DND-41 (cell line): ENCODE data around the gene ZFYVE16.
"Not testable (repeated sequence)": the region's sequence is repeated elsewhere in the genome, so short reads cannot be mapped to it uniquely, and the experiment has no call there.

ENCODE experiments used
- ATAC-seq: fragments of 200-7000 bp; cut with Tn5 transposase; 3 replicates; pipeline ENCODE4 v1.9.1; 2021; ENCODE audit warnings: low read depth; ENCODE audit not compliant: insufficient read depth
- DNase-seq: peaks from one replicate; pipeline ENCODE4 v3.0.0-alpha.2; 2020
- H2AFZ ChIP-seq: 2 replicates; pipeline ENCODE4 v1.6.0; 2012; ENCODE audit warnings: low read depth, low read length
- H3K27ac ChIP-seq: 2 replicates; pipeline ENCODE4 v1.5.1; 2012; ENCODE audit warnings: low read length, inconsistent platforms
- H3K27me3 ChIP-seq: fragments of 200-600 bp; sonication (generic); 2 replicates; pipeline ENCODE4 v1.6.0; 2012; ENCODE audit warnings: low read length, mild to moderate bottlenecking, inconsistent platforms; ENCODE audit not compliant: insufficient read depth, poor library complexity
- H3K36me3 ChIP-seq: 2 replicates; pipeline ENCODE4 v1.5.1; 2012; ENCODE audit warnings: low read length, inconsistent platforms; ENCODE audit not compliant: insufficient read depth
- H3K4me1 ChIP-seq: 2 replicates; pipeline ENCODE4 v1.5.1; 2012; ENCODE audit warnings: mild to moderate bottlenecking, low read length; ENCODE audit not compliant: insufficient read depth
- H3K4me2 ChIP-seq: 2 replicates; pipeline ENCODE4 v1.6.0; 2012; ENCODE audit warnings: mild to moderate bottlenecking, moderate library complexity, low read length, inconsistent platforms; ENCODE audit not compliant: insufficient read depth
- H3K4me3 ChIP-seq, 2 experiments: fragments of 200-600 bp in 1 of 2; shearing (Covaris generic) in 1 of 2; 2 replicates each; pipeline ENCODE4 v1.5.1; 2012 to 2016; ENCODE audit warnings: inconsistent platforms in 2 of 2, low read length in 2 of 2, mild to moderate bottlenecking in 2 of 2, low read depth in 1 of 2, moderate library complexity in 1 of 2
- H3K79me2 ChIP-seq: 2 replicates; pipeline ENCODE4 v1.6.0; 2012; ENCODE audit warnings: low read length, inconsistent platforms; ENCODE audit not compliant: insufficient read depth
- H3K9ac ChIP-seq: 2 replicates; pipeline ENCODE4 v1.6.0; 2012; ENCODE audit warnings: low read depth, mild to moderate bottlenecking, inconsistent platforms, low read length, moderate library complexity
- H3K9me3 ChIP-seq: 2 replicates; pipeline ENCODE4 v1.5.1; 2012; ENCODE audit warnings: low read length, moderate library complexity, mild to moderate bottlenecking, inconsistent platforms; ENCODE audit not compliant: insufficient read depth, severe bottlenecking
- H4K20me1 ChIP-seq: 2 replicates; pipeline ENCODE4 v1.6.0; 2012; ENCODE audit warnings: low read length; ENCODE audit not compliant: insufficient read depth
- EZH2 ChIP-seq: IDR thresholded peaks from 3 replicates; pipeline ENCODE4 v1.6.1; 2012; ENCODE audit warnings: borderline replicate concordance, low read depth, mild to moderate bottlenecking, moderate library complexity, low read length, inconsistent platforms; ENCODE audit not compliant: severe bottlenecking
- TF ChIP-seq, protein P1 (sequence below): IDR thresholded peaks from 2 replicates; pipeline ENCODE4 v1.5.1; 2012; ENCODE audit warnings: borderline replicate concordance, low read length, moderate library complexity, mild to moderate bottlenecking; ENCODE audit not compliant: poor library complexity, severe bottlenecking; ENCODE audit errors: extremely low read depth

The ZFYVE16 gene

DNA sequence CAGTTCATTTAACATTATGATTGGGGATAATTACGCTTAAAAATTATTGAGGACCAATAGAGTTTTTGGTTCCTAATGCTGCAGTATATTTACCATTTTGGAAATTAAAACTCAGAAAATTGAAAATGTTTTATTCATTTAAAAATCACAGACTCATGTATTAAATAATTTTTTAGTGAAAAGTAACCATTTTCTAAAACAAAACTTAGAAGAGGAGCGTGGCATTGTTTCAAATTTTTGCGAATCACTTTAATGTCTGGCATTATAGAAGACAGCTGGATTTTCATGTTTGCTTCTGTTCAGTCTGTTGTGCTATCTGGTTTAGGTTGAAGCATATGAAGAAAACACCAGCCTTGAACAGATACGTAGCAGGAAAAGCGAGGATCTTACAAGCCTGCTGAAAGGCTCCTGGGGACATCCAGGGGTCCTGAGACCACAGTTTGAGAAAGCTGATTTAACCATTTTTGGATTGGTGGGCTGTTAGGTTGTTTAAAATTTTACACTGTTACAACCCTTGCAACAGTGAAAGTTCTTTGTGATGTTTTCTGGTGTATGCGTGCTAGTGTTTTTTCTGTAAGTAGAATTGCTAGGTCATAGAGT lies 1.6 kb downstream of the ZFYVE16 start:
- H3K4me3 ChIP-seq, result peak overlapping the region in 1 of 2 experiments; percentile 90; a peak in 2 of 4 replicates
- peak overlapping the region; percentile 30 for H3K27ac ChIP-seq

DNA sequence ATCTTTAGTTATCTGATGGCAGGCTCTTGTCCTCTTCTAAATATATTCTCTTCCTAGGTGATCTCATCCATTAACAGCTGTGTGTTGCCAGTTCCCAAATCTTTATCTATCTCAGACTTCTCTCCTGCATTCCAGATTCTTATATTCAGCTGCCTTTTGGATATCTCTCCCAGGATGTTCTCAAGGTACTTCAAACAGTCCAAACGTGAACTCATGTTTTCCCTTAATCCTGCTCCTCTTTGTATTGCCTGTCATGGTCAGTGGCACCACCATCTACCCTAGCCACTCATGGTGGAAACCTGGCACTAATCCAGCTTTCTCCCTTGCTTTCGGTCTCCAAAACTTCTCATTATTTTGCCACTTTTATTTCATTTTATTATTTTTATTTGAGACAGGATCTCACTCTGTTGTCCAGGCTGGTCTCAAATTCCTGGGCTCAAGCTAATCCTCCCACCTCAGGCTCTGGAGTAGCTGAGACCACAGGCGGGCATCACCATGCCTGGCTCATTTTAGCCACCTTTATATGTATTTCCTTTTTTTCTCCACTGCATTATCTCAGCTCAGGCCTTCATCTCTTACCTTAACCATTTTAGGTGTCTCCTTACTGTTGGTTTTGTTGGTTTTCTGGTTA lies 3.8 kb downstream of the ZFYVE16 start:
- no peak overlapping the region for H3K27ac ChIP-seq
- H3K36me3 ChIP-seq, result peaks cover 9% of the 10 kb centered on the region; the same call in 1 of the 2 replicates
- no peak overlapping the region for H3K4me3 ChIP-seq
- H3K9me3 ChIP-seq, result no peaks in the 10 kb centered on the region
- TF ChIP-seq, protein P1, sequence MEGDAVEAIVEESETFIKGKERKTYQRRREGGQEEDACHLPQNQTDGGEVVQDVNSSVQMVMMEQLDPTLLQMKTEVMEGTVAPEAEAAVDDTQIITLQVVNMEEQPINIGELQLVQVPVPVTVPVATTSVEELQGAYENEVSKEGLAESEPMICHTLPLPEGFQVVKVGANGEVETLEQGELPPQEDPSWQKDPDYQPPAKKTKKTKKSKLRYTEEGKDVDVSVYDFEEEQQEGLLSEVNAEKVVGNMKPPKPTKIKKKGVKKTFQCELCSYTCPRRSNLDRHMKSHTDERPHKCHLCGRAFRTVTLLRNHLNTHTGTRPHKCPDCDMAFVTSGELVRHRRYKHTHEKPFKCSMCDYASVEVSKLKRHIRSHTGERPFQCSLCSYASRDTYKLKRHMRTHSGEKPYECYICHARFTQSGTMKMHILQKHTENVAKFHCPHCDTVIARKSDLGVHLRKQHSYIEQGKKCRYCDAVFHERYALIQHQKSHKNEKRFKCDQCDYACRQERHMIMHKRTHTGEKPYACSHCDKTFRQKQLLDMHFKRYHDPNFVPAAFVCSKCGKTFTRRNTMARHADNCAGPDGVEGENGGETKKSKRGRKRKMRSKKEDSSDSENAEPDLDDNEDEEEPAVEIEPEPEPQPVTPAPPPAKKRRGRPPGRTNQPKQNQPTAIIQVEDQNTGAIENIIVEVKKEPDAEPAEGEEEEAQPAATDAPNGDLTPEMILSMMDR, result no peak
- TF ChIP-seq EZH2, result no peak
- H2AFZ ChIP-seq, result no peak overlapping the region
- no peak overlapping the region for H3K4me2 ChIP-seq
- ATAC-seq (no peak), DNase-seq (no peak)
- no peak overlapping the region for H3K9ac ChIP-seq
- peaks cover 55% of the 10 kb centered on the region for H3K79me2 ChIP-seq
- H4K20me1 ChIP-seq, result no peaks in the 10 kb centered on the region
- peaks cover 32% of the 10 kb centered on the region for H3K4me1 ChIP-seq
- no peaks in the 10 kb centered on the region for H3K27me3 ChIP-seq

More for the DNA sequence above, 1.6 kb downstream of the ZFYVE16 start:
- Histone ChIP-seq H2AFZ (no peak overlapping the region), H4K20me1 (no peaks in the 10 kb centered on the region), H3K79me2 (peaks cover 52% of the 10 kb centered on the region), H3K4me1 (peaks cover 34% of the 10 kb centered on the region), H3K27me3 (no peaks in the 10 kb centered on the region), H3K9me3 (no peaks in the 10 kb centered on the region), H3K9ac (peak overlapping the region; percentile 81), H3K4me2 (peak overlapping the region; percentile 65), H3K36me3 (peaks cover 9% of the 10 kb centered on the region; the same call in 1 of the 2 replicates)
- ATAC-seq, result no peak
- DNase-seq, result no peak
- TF ChIP-seq, protein P1, result no peak
- no peak for TF ChIP-seq EZH2

DNA sequence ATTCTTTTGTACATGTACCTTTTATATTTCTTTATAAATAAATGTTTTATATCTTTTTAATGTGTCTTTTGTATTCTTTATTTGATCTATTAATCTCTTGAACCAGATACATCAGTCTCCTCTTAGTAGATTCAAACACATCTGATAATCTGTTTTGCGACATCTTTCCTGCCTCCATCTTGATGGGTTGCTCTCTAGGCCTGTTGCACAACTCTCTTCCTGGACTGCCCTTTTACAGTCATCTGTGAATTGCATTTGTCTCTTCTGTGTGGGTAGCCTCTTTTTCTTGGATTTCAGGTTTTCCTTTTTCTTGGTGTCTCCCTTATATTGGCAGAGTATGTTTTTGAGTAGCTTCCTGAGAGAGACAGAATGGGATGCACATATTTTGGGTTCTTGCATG lies 6.2 kb downstream of the ZFYVE16 start:
- Histone ChIP-seq H3K79me2 (peaks cover 54% of the 10 kb centered on the region), H4K20me1 (no peaks in the 10 kb centered on the region)
- TF ChIP-seq, protein P1, result no peak
- TF ChIP-seq EZH2, result no peak

DNA sequence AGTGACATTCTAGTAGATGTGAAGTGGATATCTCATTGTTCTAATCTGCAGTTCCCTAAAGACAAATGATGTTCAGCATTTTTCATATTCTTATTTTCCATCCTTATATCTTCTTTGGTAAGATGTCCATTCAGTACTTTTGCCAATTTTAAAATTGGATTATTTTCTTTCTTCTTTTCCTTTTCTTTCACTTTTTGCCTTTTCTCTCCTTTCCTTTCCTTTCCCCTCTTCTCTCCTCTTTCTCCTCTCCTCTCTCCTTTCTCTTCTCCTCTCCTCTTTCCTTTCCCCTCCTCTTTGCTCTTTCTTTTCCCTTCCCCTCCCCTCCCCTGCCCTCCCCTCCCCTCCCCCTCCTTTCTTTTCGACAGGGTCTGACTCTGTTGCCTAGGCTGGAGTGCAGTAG lies 10.1 kb downstream of the ZFYVE16 start:
- no peak for ATAC-seq
- no peak for TF ChIP-seq EZH2
- TF ChIP-seq, protein P1, result no peak

More for the DNA sequence above, 6.2 kb downstream of the ZFYVE16 start:
- peaks cover 9% of the 10 kb centered on the region; the same call in 1 of the 2 replicates for H3K36me3 ChIP-seq
- H3K4me1 ChIP-seq, result peaks cover 20% of the 10 kb centered on the region
- no peak overlapping the region for H3K4me3 ChIP-seq
- no peak overlapping the region for H3K9ac ChIP-seq
- no peaks in the 10 kb centered on the region for H3K9me3 ChIP-seq
- DNase-seq, result no peak
- H3K4me2 ChIP-seq, result no peak overlapping the region
- ATAC-seq, result no peak
- H3K27me3 ChIP-seq, result no peaks in the 10 kb centered on the region
- no peak overlapping the region for H2AFZ ChIP-seq
- H3K27ac ChIP-seq, result no peak overlapping the region

DNA sequence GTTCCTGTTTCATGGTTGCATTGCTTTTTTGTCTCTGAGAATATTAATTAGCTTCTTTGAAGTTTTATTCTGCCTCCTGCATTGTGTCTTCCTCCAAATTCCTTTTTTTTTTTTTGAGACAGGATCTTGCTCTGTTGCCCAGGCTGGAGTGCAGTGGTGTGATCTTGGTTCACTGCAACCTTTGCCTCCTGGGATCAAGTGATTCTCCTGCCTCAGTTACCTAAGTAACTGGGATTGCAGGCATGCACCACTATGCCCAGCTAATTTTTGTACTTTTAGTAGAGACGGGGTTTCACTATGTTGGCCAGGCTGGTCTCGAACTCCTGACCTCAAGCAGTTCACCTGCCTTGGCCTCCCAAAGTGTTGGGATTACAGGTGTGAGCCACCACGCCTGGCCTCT lies 16.5 kb downstream of the ZFYVE16 start:
- not testable (repeated sequence) for ATAC-seq, H3K9me3 ChIP-seq, H3K27ac ChIP-seq, H3K4me3 ChIP-seq, H3K9ac ChIP-seq, H3K27me3 ChIP-seq, H4K20me1 ChIP-seq, H3K36me3 ChIP-seq, DNase-seq, H3K4me2 ChIP-seq, H3K4me1 ChIP-seq, H2AFZ ChIP-seq
- peaks cover 31% of the 10 kb centered on the region for H3K79me2 ChIP-seq

More for the DNA sequence above, 10.1 kb downstream of the ZFYVE16 start:
- Histone ChIP-seq H2AFZ (no peak overlapping the region), H3K79me2 (peaks cover 29% of the 10 kb centered on the region), H3K27ac (no peak overlapping the region), H4K20me1 (no peaks in the 10 kb centered on the region), H3K4me3 (no peak overlapping the region), H3K9ac (no peak overlapping the region), H3K4me2 (no peak overlapping the region), H3K27me3 (no peaks in the 10 kb centered on the region), H3K9me3 (no peaks in the 10 kb centered on the region), H3K36me3 (no peaks in the 10 kb centered on the region), H3K4me1 (no peaks in the 10 kb centered on the region)
- DNase-seq, result no peak
